Bronchial epithelial cell (primary cell): ENCODE data around the gene PRKD2. TPM values are rescaled to one million over a fixed set of nuclear protein-coding genes. Genes with fewer than 3 reads are reported as not detected.
A peak's percentile ranks its signal among the peaks of the same experiment; 100 is the strongest.

ENCODE experiments used
- DNase-seq: peaks from one replicate; pipeline ENCODE4 v3.0.0-alpha.2; 2010; ENCODE audit warnings: low read depth
- FAIRE-seq: peaks from 2 replicates; lab custom pipeline; 2011; peaks lifted over from hg19 to GRCh38; lab: Jason Lieb, UNC
- H3K27me3 ChIP-seq: 2 replicates; pipeline ENCODE4 v1.5.1; 2011; ENCODE audit warnings: low read length; ENCODE audit not compliant: control insufficient read depth, insufficient read depth
- H3K36me3 ChIP-seq: 2 replicates; pipeline ENCODE4 v1.5.1; 2011; ENCODE audit warnings: low read length; ENCODE audit not compliant: control insufficient read depth, insufficient read depth
- H3K4me3 ChIP-seq: 2 replicates; pipeline ENCODE4 v1.5.1; 2011; ENCODE audit warnings: mild to moderate bottlenecking, low read depth, low read length, control low read depth
- total RNA-seq: library from RNA; depleted of rRNA; stranded (reverse); fragments of >200 nt; gene quantifications from 2 replicates; pipeline ENCODE4 v1.2.1, GENCODE V29; 2014
- TF ChIP-seq, protein P1 (sequence below): IDR thresholded peaks from 2 replicates; pipeline ENCODE4 v1.5.1; 2011; ENCODE audit warnings: mild to moderate bottlenecking, moderate library complexity, low read length, control low read depth, inconsistent platforms; ENCODE audit not compliant: insufficient read depth, severe bottlenecking

Gene PRKD2
- total RNA-seq, 1 donor from 2014 or later, result 24.5 TPM

- Histone ChIP-seq H3K4me3 (no peak overlapping the region), H3K27me3 (no peaks in the 10 kb centered on the region), H3K36me3 (peaks cover 8% of the 10 kb centered on the region)
- TF ChIP-seq, protein P1, sequence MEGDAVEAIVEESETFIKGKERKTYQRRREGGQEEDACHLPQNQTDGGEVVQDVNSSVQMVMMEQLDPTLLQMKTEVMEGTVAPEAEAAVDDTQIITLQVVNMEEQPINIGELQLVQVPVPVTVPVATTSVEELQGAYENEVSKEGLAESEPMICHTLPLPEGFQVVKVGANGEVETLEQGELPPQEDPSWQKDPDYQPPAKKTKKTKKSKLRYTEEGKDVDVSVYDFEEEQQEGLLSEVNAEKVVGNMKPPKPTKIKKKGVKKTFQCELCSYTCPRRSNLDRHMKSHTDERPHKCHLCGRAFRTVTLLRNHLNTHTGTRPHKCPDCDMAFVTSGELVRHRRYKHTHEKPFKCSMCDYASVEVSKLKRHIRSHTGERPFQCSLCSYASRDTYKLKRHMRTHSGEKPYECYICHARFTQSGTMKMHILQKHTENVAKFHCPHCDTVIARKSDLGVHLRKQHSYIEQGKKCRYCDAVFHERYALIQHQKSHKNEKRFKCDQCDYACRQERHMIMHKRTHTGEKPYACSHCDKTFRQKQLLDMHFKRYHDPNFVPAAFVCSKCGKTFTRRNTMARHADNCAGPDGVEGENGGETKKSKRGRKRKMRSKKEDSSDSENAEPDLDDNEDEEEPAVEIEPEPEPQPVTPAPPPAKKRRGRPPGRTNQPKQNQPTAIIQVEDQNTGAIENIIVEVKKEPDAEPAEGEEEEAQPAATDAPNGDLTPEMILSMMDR, result peak; percentile 73
- DNase-seq (peak; percentile 38), FAIRE-seq (no peak)
Measured at GRCh38 chr19:46753420-46754155, 36.7 kb upstream of the PRKD2 start.

- Histone ChIP-seq H3K36me3 (peaks cover 3% of the 10 kb centered on the region), H3K27me3 (no peaks in the 10 kb centered on the region), H3K4me3 (no peak overlapping the region)
- peak; percentile 40 for DNase-seq
- FAIRE-seq, result no peak
- TF ChIP-seq, protein P1, result peak; percentile 75
Measured at GRCh38 chr19:46748325-46749109, 31.6 kb upstream of the PRKD2 start.

GRCh38 chr19:46746281-46747057 is 29.6 kb upstream of the PRKD2 start, which contains the start of gene STRN4:
Gene STRN4 (minus strand): TSS chr19:46746450. CDS start chr19:46746430, 20 bp downstream.
- H3K4me3 ChIP-seq, result peak within 1 kb of the TSS; percentile 80
- peaks cover 2% of the 10 kb centered on the region for H3K36me3 ChIP-seq
- DNase-seq, result no peak
- no peak for FAIRE-seq
- H3K27me3 ChIP-seq, result no peaks in the 10 kb centered on the region
- TF ChIP-seq, protein P1, result no peak

GRCh38 chr19:46745521-46746280 is 28.8 kb upstream of the PRKD2 start, which contains the start of gene FKRP:
Gene FKRP (plus strand): TSS chr19:46746057. CDS start chr19:46755451, 9,394 bp downstream.
- TF ChIP-seq, protein P1, result no peak
- no peak for DNase-seq
- H3K4me3 ChIP-seq, result peak within 1 kb of the TSS; percentile 80

GRCh38 chr19:46745030-46745429 is 28.1 kb upstream of the PRKD2 start:
- Histone ChIP-seq H3K4me3 (peak overlapping the region; percentile 80), H3K27me3 (no peaks in the 10 kb centered on the region), H3K36me3 (peaks cover 5% of the 10 kb centered on the region)
- DNase-seq (no peak), FAIRE-seq (no peak)
- TF ChIP-seq, protein P1, result no peak

More at GRCh38 chr19:46745521-46746280, 28.8 kb upstream of the PRKD2 start, which contains the start of gene FKRP:
- no peaks in the 10 kb centered on the region for H3K27me3 ChIP-seq
- FAIRE-seq, result no peak
- peaks cover 4% of the 10 kb centered on the region for H3K36me3 ChIP-seq
